ELR (cell line): ENCODE data around the gene KLK13.

Source experiments
- DNase-seq: peaks from one replicate; pipeline ENCODE4 v3.0.0-alpha.2; 2015; ENCODE audit warnings: low read depth

KLK13 gene, protein sequence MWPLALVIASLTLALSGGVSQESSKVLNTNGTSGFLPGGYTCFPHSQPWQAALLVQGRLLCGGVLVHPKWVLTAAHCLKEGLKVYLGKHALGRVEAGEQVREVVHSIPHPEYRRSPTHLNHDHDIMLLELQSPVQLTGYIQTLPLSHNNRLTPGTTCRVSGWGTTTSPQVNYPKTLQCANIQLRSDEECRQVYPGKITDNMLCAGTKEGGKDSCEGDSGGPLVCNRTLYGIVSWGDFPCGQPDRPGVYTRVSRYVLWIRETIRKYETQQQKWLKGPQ

DNA sequence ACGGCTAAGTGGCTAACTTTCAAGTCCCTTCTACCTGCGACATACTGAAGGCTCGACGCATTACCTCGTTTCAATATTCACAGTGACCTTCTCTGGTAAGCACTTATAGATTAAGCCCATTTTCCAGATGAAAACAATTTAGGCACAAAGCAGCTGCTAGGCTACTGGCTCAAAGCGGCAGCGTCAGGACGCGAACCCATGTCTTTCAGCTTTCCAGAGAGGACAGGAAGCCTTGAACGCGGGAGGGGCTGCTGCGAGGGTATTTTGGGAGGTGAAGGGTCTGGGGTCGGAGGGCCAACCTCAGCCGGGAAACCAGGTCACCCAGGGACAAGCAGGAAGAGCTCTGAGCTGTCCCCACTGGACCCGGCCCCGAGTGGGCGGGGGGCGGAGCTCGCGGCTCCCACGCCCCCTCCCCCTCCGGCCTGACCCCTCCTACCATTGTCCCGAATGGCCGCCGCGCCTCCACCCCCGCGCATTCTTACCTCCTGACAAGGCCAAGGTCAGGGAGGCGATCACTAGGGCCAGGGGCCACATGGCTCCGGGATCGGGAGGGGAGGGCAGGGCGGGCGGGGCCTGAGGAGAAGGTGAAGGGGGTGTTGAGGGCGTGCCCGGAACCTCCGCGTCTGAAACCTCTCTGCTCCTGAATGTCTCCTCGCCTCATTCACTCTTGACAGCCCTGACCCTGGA, at the start of gene KLK13:
TSS of gene KLK13 (minus strand) at position 559 of the 687 bp plus-strand sequence. CDS start at position 534, 25 bp downstream.
- DNase-seq: no peak

- no peak for DNase-seq
Observed at GRCh38 chr19:51114087-51114729, 49.3 kb upstream of the KLK13 start.

GRCh38 chr19:51111606-51112005, 46.7 kb upstream of the KLK13 start:
- DNase-seq: peak; percentile 30

DNA sequence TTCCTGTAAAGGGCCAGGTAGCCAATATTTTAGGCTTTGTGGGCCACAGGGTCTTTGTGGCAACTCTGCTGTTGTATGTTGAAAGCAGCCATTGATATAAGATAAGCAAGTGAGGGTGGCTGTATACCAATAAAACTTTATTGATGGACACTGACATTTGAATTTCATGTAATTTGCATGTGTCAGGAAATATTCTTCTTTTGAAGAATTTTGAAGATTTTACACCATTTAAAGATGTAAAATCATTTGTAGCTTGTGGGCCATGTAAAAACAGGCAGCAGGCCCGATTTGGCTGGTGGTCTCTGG, 45.7 kb upstream of the KLK13 start:
- DNase-seq: no peak

DNA sequence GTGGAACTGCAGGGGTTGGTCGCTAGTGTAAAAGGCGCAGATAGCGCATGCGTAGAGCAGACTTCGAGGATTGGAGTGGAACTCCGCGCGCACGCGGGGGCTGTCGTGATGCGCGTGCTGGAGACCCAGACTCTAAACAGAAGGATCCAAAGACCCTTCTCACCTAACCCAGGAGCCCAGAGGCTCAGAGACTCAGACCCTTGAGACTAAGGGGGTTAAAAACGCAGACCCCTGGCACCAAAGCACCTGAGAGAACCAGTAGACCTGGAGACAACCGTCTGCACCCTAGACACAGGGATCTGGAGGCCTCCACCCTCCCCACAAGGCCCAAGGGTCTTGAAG, 43.9 kb upstream of the KLK13 start:
- DNase-seq: no peak

- peak; percentile 99 for DNase-seq
Observed at GRCh38 chr19:51108066-51108804, 43.3 kb upstream of the KLK13 start, which contains the start of gene CTU1. Gene CTU1 (minus strand): TSS chr19:51108409. CDS start chr19:51104569, 3,840 bp downstream.

DNA sequence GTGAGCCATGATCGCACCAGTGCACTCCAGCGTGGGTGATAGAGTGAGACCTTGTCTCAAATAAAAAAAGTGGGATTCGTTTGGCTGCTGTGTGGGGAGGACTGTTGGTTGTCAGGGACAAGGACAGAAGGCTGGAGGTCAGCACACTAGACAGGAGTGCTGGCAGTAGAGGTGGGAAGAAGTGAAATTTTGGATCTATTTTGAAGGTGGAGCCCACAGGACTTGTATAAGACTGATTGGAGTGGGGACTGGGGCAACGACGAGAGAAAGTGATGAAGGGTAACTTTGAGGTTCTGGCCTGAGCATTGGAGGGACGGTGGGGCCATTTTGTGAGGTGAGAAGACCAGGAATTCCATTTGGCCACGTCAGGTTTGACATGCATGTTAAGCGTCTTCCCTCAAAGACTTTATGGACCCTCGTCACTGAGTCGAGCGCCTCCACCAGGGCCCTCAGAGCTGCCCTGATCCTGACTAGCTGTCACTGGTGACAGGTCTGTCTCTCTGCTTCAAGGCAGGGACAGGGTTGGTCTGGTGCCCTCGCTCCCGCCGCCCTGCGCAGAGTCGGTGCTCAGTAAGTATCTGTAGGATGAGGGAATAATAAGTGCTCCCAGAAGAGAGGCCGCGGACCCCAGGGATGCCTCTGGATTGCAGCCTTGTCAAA, 42.6 kb upstream of the KLK13 start:
- DNase-seq: peak; percentile 67

DNA sequence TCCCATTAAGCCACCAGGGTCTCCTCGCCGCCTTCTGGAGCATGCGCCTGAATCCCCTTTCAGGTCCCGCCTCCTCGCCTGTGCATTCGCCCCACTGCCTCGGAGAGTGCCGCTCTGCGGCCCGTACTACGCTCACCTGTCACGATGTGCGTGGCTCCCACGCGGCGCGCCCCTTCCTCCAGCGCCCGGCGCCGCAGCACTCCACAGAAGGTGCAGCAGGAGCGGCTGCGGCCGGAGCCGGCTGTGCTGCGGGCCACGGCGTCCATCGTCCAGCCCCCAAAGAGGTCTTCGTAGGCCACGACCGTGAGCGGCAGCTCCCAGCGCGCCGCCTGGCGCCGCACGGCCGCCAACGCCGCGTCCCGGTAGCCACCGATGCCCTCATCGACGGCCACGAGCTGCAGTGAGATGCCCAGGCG, 39.0 kb upstream of the KLK13 start:
- DNase-seq: no peak

GRCh38 chr19:51102991-51103390, 38.1 kb upstream of the KLK13 start:
- no peak for DNase-seq

GRCh38 chr19:51101171-51101865, 36.4 kb upstream of the KLK13 start:
- no peak for DNase-seq

DNA sequence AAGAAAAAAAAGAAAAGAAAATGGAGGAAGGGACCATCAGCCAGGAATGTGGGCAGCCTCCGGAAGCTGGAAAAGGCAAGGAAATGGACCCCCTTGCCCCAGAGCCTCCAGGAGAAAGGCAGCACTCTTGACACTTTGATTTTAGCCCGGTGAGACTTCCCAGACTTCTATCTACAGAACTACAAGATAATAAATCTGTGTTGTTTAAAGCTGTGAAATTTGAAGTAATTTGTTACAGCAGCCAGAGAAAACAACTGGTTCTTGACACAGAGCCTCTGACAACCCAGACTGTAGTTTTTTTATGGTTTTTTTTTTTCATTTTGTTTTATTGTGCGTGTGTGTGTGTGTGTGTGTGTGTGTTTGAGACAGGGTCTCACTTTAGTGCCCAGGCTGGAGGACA, 35.7 kb upstream of the KLK13 start:
- no peak for DNase-seq

DNA sequence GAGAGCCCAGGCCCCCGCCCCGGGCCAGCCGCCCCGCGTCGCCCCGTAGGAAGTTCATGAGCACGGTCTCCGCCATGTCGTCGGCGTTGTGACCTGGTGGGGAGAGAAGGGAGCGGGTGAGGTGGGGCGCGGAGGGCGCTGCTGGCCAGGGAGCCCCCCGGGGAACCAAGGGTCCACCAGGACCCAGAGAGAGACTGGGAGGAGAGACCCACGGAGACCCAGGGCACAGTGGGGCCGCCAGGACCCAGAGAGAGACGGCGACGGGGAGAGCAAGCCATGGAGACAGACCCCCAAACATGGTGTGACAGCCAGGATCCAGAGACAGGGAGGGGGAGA, 34.1 kb upstream of the KLK13 start:
- no peak for DNase-seq

DNA sequence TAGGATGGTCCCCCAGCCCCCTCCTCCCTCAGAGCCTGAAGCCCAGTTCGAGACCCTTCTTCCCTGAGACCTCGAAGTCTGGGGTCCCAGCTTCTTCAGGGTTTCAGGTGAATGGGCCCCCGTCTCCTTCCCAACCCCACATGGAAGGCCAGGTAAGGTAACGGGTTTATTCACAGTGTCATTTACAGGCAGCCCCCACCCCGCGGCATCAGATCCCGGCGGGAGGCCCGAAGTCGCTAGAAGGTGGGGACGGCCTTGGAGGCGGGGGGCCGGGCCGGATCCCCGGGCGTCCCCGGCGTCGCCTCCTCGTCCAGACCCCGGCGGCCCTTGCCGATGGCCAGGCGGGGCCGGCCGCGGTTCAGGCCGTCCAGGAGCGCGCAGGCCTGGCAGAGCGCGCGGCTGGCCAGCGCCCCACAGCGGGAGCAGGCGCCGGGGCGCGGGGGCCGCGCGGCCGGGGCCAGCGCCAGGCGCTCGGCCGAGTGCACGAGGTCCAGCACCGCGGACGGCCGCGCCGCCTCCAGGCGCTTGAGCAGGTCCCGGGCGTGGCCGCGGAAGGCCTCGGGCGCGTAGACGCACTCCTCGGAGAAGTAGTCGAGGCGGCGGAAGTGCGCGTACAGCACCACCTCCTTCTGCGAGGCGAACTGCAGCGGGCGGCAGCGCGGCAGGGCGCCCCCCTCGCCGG, 33.6 kb upstream of the KLK13 start:
- DNase-seq: no peak

- no peak for DNase-seq
Observed at GRCh38 chr19:51097796-51098195, 32.9 kb upstream of the KLK13 start.

DNA sequence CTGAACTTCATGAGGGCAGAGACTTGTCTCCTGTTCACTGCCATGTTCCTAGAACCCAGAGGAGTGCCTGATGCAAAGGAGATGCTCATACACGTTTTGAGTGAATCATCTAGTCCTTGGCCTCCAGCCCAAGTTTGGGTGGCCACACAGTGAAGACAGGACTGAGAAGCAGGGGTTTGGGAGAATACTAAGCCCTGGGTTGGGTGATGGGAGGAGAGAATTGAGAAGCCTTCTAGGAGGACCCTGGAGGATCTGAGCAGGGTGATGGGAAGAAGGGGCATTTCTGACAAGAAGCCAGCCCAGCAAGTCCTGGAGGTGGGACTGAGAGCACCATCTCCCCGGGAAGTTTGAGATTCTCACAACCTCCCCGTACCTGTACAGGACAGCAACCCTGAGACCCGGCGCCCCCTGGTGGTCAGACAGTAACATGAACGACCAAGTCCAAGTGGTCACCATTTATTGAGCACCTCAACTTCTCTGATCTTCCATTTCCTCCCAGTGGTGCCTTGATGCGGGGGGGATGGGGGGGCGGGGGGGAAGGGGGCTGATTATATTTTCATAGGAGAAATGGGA, 32.4 kb upstream of the KLK13 start:
- peak; percentile 54 for DNase-seq

DNA sequence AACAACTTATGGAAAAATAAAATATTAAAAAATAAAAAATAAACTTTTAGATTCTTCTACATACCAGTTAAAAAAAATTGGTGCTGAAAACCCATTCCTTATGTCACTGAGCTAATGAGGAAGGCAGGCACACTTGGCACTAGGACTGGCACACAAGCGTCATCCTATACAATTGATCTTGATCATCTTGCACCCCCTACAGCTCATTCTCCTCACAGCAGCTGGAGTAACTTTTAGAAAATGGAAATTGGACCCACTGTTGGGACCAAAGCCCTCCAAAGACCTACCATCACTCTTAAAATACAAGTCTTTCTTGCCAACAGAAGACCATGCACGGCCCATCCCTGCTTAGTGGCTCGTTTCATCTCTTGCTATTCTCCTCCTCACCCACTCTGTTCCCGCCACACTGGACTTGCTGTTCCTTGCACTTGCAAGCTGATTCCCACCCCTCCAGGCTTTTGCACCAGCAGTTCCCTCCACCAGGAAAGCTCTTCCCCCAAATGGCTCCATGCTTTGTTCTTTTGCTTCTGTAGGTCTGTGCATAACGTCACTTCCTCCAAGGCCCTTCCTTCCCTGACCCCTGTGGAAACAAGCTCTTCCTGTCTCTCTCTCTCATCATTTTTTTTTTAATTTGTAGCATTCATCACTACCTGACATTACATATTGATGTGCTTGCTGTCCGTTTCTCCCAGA, 31.7 kb upstream of the KLK13 start:
- peak; percentile 29 for DNase-seq

DNA sequence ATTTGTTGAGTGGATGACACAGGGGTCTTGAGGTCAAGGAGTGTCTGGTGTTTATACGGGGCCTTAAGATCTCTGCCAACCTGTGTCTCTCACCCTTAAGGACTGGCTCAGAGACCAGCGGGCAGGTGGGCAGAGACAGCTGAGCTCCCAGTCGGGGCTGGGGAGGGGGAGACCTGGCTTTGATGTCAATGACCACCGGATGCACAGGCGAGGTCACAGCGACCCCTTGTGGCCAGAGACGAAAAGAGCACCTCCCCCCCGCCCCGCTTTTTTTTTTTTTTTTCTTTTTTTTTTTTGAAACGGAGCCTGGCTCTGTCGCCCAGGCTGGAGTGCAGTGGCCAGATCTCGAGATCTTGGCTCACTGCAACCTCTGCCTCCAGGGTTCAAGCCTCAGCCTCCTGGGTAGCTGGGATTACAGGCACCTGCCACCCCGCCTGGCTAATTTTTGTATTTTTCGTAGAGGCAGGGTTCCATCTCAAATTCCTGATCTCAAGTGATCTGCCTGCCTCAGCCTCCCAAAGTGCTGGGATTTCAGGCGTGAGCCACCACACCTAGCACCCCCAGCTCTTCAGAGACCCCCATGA, 29.9 kb upstream of the KLK13 start:
- DNase-seq: peak; percentile 21

DNA sequence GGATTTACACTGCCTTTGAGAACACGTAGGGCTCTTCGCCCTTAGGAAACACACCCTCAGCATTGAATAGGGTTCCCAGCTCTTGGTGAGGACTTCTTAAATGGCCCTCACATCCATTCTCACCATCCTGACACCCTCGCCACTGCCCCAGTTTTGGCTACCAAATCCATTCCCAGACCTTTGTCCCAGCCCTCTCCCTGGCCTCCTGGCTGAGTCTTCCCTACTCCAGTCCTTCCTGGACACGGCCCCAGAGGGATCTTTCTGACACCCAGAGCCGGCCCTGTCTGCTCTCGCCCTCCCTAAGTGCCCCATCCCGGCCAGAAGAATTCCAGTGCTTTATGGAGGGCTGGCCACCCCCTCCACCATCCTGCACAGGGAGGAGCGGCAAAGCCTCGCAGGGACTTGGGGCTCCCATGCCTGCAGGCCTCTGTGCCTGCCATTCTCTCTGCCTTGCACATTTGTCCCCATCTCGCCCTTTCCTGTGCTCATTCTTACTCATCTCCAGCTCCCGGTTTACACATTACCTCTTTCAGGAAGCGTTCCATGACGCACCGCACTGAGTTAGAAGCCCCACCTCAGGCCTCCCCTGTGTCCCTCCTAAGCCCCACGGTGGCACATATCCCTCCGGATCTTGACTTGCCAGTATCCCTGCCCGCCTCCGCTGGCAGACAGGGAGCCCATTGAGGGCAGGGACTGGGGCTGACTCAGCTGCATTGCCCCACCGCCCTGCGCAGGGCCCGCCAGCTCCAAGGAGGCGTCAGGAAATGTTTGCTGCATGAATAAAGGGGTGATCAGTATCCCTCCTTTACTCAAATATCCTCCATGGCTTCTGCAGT, 28.8 kb upstream of the KLK13 start:
- DNase-seq: peak; percentile 10

DNA sequence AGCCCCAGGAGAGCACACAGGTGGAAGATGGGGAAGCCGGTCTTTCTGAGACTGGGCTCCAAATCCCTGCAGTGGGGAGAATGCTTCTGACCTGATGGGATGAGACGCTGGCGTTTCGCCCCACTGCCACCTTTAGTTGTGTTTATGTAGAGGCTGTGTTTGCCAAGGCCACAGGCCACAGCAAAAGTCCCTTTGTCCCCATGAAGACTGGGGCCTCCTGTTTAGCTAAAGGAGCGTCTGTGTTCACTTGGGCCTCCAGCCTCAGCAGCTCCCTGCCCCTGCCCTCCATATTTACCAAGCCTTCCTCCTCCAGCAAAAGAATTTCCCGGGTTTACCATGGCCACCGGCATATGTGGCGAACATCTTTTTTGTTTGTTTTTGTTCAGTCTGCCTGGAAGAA, 28.2 kb upstream of the KLK13 start:
- no peak for DNase-seq
